Measurements from ENCODE around the gene PXMP4. TPM values are rescaled to one million over a fixed set of nuclear protein-coding genes. Genes with fewer than 3 reads are reported as not detected.

PXMP4 gene
- total RNA-seq, 1 experiment from 2014 or later = 3.3 TPM

DNA sequence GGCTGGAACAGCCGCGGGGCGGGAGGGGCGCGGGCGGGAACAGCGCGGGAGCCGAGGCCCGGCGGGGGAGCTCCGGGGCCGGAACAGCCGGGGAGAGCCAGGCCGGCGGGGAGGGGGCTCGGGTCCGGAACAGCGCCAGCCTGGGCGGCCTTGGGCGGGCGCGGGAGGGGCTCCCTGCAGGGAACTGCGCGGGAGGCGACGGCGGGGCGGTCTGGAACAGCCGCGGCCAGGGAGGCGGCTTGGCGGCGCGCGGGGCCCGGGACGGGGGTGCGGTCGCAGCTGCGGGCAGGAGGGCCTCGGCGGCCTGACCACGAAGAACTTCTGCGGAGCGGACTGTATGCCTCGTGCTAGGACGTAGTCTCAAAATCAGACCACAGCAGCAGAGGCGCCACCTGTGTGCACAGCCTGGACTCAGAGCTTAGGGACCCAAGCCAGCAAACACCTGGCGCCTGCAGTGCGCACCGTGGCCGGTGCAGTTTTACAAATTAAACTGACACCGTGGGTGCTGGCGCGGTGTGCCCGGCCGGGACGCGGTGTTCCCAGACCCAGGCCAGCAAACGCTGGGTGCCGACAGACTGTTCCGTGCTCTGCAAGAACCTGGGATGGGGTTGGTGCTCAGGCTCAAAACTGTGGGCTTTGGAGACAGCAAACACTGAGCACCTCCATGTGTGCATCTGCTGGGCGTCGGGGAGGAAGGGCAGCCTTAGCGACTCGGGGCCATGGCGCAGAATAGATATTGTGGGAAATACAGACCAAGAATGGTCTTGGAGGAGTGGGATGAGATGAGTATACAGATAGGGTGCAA lies 12.3 kb upstream of the PXMP4 start (continued):
- TF ChIP-seq, protein P1, sequence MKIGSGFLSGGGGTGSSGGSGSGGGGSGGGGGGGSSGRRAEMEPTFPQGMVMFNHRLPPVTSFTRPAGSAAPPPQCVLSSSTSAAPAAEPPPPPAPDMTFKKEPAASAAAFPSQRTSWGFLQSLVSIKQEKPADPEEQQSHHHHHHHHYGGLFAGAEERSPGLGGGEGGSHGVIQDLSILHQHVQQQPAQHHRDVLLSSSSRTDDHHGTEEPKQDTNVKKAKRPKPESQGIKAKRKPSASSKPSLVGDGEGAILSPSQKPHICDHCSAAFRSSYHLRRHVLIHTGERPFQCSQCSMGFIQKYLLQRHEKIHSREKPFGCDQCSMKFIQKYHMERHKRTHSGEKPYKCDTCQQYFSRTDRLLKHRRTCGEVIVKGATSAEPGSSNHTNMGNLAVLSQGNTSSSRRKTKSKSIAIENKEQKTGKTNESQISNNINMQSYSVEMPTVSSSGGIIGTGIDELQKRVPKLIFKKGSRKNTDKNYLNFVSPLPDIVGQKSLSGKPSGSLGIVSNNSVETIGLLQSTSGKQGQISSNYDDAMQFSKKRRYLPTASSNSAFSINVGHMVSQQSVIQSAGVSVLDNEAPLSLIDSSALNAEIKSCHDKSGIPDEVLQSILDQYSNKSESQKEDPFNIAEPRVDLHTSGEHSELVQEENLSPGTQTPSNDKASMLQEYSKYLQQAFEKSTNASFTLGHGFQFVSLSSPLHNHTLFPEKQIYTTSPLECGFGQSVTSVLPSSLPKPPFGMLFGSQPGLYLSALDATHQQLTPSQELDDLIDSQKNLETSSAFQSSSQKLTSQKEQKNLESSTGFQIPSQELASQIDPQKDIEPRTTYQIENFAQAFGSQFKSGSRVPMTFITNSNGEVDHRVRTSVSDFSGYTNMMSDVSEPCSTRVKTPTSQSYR (CRISPR knock-in tag; IDR thresholded peaks at IDR 0.05) = no peak
- no peak for TF ChIP-seq RORB (CRISPR knock-in tag; IDR thresholded peaks at IDR 0.05)
- TF ChIP-seq, protein P2, sequence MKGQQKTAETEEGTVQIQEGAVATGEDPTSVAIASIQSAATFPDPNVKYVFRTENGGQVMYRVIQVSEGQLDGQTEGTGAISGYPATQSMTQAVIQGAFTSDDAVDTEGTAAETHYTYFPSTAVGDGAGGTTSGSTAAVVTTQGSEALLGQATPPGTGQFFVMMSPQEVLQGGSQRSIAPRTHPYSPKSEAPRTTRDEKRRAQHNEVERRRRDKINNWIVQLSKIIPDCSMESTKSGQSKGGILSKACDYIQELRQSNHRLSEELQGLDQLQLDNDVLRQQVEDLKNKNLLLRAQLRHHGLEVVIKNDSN (CRISPR knock-in tag; IDR thresholded peaks at IDR 0.05) = no peak
- TF ChIP-seq, protein P3, sequence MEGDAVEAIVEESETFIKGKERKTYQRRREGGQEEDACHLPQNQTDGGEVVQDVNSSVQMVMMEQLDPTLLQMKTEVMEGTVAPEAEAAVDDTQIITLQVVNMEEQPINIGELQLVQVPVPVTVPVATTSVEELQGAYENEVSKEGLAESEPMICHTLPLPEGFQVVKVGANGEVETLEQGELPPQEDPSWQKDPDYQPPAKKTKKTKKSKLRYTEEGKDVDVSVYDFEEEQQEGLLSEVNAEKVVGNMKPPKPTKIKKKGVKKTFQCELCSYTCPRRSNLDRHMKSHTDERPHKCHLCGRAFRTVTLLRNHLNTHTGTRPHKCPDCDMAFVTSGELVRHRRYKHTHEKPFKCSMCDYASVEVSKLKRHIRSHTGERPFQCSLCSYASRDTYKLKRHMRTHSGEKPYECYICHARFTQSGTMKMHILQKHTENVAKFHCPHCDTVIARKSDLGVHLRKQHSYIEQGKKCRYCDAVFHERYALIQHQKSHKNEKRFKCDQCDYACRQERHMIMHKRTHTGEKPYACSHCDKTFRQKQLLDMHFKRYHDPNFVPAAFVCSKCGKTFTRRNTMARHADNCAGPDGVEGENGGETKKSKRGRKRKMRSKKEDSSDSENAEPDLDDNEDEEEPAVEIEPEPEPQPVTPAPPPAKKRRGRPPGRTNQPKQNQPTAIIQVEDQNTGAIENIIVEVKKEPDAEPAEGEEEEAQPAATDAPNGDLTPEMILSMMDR (IDR thresholded peaks at IDR 0.05) = no peak
- TF ChIP-seq ZBTB21 (CRISPR knock-in tag; IDR thresholded peaks at IDR 0.05; ENCODE audit: borderline replicate concordance) = no peak
- TF ChIP-seq ATF1 (CRISPR knock-in tag; IDR thresholded peaks at IDR 0.05) = no peak
- TF ChIP-seq, protein P4, sequence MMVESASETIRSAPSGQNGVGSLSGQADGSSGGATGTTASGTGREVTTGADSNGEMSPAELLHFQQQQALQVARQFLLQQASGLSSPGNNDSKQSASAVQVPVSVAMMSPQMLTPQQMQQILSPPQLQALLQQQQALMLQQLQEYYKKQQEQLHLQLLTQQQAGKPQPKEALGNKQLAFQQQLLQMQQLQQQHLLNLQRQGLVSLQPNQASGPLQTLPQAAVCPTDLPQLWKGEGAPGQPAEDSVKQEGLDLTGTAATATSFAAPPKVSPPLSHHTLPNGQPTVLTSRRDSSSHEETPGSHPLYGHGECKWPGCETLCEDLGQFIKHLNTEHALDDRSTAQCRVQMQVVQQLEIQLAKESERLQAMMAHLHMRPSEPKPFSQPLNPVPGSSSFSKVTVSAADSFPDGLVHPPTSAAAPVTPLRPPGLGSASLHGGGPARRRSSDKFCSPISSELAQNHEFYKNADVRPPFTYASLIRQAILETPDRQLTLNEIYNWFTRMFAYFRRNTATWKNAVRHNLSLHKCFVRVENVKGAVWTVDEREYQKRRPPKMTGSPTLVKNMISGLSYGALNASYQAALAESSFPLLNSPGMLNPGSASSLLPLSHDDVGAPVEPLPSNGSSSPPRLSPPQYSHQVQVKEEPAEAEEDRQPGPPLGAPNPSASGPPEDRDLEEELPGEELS (CRISPR knock-in tag; IDR thresholded peaks at IDR 0.05) = no peak; the same call in 1 of the 2 replicates
- TF ChIP-seq, protein P5, sequence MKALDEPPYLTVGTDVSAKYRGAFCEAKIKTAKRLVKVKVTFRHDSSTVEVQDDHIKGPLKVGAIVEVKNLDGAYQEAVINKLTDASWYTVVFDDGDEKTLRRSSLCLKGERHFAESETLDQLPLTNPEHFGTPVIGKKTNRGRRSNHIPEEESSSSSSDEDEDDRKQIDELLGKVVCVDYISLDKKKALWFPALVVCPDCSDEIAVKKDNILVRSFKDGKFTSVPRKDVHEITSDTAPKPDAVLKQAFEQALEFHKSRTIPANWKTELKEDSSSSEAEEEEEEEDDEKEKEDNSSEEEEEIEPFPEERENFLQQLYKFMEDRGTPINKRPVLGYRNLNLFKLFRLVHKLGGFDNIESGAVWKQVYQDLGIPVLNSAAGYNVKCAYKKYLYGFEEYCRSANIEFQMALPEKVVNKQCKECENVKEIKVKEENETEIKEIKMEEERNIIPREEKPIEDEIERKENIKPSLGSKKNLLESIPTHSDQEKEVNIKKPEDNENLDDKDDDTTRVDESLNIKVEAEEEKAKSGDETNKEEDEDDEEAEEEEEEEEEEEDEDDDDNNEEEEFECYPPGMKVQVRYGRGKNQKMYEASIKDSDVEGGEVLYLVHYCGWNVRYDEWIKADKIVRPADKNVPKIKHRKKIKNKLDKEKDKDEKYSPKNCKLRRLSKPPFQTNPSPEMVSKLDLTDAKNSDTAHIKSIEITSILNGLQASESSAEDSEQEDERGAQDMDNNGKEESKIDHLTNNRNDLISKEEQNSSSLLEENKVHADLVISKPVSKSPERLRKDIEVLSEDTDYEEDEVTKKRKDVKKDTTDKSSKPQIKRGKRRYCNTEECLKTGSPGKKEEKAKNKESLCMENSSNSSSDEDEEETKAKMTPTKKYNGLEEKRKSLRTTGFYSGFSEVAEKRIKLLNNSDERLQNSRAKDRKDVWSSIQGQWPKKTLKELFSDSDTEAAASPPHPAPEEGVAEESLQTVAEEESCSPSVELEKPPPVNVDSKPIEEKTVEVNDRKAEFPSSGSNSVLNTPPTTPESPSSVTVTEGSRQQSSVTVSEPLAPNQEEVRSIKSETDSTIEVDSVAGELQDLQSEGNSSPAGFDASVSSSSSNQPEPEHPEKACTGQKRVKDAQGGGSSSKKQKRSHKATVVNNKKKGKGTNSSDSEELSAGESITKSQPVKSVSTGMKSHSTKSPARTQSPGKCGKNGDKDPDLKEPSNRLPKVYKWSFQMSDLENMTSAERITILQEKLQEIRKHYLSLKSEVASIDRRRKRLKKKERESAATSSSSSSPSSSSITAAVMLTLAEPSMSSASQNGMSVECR (CRISPR knock-in tag; IDR thresholded peaks at IDR 0.05; ENCODE audit: borderline replicate concordance) = no peak
- TF ChIP-seq ELF4 (CRISPR knock-in tag; IDR thresholded peaks at IDR 0.05; ENCODE audit: low read depth) = no peak; the same call in 1 of the 2 replicates
- no peak for TF ChIP-seq ZNF232 (CRISPR knock-in tag; IDR thresholded peaks at IDR 0.05)
- TF ChIP-seq, protein P6, sequence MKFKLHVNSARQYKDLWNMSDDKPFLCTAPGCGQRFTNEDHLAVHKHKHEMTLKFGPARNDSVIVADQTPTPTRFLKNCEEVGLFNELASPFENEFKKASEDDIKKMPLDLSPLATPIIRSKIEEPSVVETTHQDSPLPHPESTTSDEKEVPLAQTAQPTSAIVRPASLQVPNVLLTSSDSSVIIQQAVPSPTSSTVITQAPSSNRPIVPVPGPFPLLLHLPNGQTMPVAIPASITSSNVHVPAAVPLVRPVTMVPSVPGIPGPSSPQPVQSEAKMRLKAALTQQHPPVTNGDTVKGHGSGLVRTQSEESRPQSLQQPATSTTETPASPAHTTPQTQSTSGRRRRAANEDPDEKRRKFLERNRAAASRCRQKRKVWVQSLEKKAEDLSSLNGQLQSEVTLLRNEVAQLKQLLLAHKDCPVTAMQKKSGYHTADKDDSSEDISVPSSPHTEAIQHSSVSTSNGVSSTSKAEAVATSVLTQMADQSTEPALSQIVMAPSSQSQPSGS (CRISPR knock-in tag; IDR thresholded peaks at IDR 0.05; ENCODE audit: borderline replicate concordance, low read depth) = no peak
- TF ChIP-seq, protein P7, sequence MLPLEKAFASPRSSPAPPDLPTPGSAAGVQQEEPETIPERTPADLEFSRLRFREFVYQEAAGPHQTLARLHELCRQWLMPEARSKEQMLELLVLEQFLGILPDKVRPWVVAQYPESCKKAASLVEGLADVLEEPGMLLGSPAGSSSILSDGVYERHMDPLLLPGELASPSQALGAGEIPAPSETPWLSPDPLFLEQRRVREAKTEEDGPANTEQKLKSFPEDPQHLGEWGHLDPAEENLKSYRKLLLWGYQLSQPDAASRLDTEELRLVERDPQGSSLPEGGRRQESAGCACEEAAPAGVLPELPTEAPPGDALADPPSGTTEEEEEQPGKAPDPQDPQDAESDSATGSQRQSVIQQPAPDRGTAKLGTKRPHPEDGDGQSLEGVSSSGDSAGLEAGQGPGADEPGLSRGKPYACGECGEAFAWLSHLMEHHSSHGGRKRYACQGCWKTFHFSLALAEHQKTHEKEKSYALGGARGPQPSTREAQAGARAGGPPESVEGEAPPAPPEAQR (CRISPR knock-in tag; IDR thresholded peaks at IDR 0.05) = no peak
- TF ChIP-seq SP1 (CRISPR knock-in tag; conservative IDR thresholded peaks at IDR 0.05) = peak; percentile 57; the same call in 1 of the 2 replicates
- no peak for TF ChIP-seq JUN (CRISPR knock-in tag; IDR thresholded peaks at IDR 0.05)
- TF ChIP-seq, protein P8, sequence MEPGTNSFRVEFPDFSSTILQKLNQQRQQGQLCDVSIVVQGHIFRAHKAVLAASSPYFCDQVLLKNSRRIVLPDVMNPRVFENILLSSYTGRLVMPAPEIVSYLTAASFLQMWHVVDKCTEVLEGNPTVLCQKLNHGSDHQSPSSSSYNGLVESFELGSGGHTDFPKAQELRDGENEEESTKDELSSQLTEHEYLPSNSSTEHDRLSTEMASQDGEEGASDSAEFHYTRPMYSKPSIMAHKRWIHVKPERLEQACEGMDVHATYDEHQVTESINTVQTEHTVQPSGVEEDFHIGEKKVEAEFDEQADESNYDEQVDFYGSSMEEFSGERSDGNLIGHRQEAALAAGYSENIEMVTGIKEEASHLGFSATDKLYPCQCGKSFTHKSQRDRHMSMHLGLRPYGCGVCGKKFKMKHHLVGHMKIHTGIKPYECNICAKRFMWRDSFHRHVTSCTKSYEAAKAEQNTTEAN (CRISPR knock-in tag; IDR thresholded peaks at IDR 0.05) = no peak
- TF ChIP-seq, protein P9, sequence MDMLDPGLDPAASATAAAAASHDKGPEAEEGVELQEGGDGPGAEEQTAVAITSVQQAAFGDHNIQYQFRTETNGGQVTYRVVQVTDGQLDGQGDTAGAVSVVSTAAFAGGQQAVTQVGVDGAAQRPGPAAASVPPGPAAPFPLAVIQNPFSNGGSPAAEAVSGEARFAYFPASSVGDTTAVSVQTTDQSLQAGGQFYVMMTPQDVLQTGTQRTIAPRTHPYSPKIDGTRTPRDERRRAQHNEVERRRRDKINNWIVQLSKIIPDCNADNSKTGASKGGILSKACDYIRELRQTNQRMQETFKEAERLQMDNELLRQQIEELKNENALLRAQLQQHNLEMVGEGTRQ (CRISPR knock-in tag; IDR thresholded peaks at IDR 0.05) = no peak; the same call in 1 of the 2 replicates
- peak; percentile 89; the same call in 1 of the 2 replicates for TF ChIP-seq KAT7 (CRISPR knock-in tag; IDR thresholded peaks at IDR 0.05; ENCODE audit: borderline replicate concordance)
- TF ChIP-seq ETV6 (CRISPR knock-in tag; IDR thresholded peaks at IDR 0.05) = no peak
- TF ChIP-seq NFYB (CRISPR knock-in tag; conservative IDR thresholded peaks at IDR 0.05; ENCODE audit: low read depth) = no peak
- TF ChIP-seq ZNF121 (CRISPR knock-in tag; IDR thresholded peaks at IDR 0.05) = no peak
- no peak for TF ChIP-seq NFATC4 (CRISPR knock-in tag; IDR thresholded peaks at IDR 0.05)

Measured in WTC11 (cell line).